Ovary (tissue), 3 donors: ENCODE results near the gene CLDN20.

Source experiments
- POLR2A ChIP-seq: fragments of 450-650 bp; IDR thresholded peaks from one replicate; pipeline ENCODE4 v1.6.1; 2017; ENCODE audit warnings: antibody characterized with exemption, mild to moderate bottlenecking, moderate library complexity
- TF ChIP-seq, protein P1 (sequence below), 3 donors: fragments of 450-650 bp in 2 of 3; fragments of 200-600 bp in 1 of 3; IDR thresholded peaks; one replicate each; pipeline versions ENCODE4 v1.5.1 to v1.8.0; 2016 to 2022; ENCODE audit warnings: antibody characterized with exemption in 3 of 3, mild to moderate bottlenecking in 1 of 3
- donor health status: DM: no; HTN: no; CAD: no.

GRCh38 chr6:155263373-155264063 lies at the start of gene CLDN20:
- TF ChIP-seq, protein P1, sequence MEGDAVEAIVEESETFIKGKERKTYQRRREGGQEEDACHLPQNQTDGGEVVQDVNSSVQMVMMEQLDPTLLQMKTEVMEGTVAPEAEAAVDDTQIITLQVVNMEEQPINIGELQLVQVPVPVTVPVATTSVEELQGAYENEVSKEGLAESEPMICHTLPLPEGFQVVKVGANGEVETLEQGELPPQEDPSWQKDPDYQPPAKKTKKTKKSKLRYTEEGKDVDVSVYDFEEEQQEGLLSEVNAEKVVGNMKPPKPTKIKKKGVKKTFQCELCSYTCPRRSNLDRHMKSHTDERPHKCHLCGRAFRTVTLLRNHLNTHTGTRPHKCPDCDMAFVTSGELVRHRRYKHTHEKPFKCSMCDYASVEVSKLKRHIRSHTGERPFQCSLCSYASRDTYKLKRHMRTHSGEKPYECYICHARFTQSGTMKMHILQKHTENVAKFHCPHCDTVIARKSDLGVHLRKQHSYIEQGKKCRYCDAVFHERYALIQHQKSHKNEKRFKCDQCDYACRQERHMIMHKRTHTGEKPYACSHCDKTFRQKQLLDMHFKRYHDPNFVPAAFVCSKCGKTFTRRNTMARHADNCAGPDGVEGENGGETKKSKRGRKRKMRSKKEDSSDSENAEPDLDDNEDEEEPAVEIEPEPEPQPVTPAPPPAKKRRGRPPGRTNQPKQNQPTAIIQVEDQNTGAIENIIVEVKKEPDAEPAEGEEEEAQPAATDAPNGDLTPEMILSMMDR (IDR thresholded peaks at IDR 0.05), result no peak
- TF ChIP-seq POLR2A, result no peak
